ENCODE measurements around the gene BRPF1.
A peak's percentile ranks its signal among the peaks of the same experiment; 100 is the strongest.

BRPF1 gene, protein sequence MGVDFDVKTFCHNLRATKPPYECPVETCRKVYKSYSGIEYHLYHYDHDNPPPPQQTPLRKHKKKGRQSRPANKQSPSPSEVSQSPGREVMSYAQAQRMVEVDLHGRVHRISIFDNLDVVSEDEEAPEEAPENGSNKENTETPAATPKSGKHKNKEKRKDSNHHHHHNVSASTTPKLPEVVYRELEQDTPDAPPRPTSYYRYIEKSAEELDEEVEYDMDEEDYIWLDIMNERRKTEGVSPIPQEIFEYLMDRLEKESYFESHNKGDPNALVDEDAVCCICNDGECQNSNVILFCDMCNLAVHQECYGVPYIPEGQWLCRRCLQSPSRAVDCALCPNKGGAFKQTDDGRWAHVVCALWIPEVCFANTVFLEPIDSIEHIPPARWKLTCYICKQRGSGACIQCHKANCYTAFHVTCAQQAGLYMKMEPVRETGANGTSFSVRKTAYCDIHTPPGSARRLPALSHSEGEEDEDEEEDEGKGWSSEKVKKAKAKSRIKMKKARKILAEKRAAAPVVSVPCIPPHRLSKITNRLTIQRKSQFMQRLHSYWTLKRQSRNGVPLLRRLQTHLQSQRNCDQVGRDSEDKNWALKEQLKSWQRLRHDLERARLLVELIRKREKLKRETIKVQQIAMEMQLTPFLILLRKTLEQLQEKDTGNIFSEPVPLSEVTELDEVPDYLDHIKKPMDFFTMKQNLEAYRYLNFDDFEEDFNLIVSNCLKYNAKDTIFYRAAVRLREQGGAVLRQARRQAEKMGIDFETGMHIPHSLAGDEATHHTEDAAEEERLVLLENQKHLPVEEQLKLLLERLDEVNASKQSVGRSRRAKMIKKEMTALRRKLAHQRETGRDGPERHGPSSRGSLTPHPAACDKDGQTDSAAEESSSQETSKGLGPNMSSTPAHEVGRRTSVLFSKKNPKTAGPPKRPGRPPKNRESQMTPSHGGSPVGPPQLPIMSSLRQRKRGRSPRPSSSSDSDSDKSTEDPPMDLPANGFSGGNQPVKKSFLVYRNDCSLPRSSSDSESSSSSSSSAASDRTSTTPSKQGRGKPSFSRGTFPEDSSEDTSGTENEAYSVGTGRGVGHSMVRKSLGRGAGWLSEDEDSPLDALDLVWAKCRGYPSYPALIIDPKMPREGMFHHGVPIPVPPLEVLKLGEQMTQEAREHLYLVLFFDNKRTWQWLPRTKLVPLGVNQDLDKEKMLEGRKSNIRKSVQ (N-terminal part only)

DNA sequence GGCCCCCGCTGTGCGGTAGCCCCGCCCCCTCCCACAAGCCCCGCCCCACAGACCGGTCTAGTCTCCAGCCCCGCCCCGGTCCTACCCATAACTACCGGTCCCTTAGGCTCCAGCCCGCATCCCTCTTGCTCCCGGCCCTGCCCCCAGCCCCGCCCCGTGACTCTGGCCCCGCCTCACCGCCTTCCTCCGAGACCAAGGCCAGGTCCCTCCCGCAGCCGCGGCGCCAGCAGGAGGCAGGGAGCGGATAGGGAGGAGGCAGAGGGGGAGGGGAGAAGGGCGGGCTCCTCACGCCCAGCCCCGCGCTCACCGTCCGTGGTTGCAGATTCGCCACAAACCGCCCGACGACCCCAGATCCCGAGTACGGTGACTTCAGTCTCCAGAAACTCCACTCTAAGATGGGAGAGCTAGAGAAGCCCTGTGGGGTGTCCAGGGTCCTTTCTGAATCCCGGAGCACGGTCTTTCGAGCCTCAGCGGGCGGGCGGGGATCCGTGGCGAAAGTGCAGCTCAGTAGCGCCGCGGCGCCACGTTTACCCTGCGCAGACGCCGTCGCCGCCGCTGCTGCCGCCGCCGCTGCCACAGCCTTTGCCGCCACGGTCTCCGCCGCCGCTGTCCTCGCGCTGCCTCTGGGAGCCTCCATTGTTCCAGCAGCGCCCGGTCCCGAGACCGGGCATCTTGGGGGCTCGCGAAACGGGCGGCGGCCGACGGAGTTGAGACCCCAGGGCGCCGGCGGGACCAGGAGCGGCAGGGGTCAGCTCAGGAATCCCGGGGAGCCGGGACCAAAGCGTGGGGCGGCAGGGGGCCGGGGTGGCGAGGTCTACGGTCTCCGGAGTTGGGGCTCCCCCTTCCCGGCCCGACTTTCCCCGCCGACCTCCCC lies at the start of gene BRPF1:
BRPF1 (plus strand) TSS at position 530 of the 874 bp plus-strand sequence. CDS start 2,406 bp downstream, outside the sequence.
- DNase-seq (ENCODE audit: low read depth in 2 of 2, low spot score in 1 of 2): peak; percentile 98 to 100

DNA sequence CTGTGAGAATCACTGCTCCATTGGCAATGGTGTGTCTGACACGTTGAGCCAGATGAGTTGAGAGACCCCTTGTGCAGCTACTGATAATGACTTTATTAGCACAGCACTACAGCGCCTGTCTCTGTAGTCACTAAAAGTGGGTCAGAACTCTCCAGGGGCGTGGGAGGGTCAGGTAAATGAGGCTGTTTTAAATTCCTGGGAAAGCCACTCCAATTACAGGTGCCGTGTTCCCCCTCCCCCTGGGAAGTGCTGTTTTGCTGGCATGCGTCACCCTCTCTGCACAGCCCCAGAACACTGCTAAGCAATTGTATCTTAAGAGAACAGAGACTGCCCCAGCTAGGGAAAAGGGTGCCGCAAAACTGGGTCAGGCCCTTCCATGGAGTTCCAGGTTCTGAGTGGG lies 49.4 kb upstream of the BRPF1 start:
- DNase-seq (ENCODE audit: low read depth in 2 of 2, low spot score in 1 of 2): no peak

DNA sequence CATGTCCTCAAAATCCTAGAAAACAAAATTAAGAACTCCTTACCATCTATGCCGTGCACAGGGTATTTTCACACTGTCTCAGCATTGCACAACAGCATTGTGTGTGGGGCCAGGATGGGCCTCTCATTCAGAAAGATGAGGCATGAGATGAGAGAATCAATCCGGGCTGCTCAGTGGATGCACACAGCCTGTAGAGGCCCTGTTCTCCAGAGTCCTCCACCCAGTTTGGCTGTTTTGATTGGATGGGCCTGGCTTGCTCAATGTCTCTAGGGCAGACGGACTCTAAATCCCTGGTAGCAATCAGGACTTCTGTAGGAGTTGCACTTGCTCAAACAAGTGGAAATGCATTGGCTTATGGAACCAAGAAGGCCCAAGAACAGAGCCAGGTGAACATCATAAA lies 48.1 kb upstream of the BRPF1 start:
- no peak for DNase-seq (ENCODE audit: low read depth in 2 of 2, low spot score in 1 of 2)

DNA sequence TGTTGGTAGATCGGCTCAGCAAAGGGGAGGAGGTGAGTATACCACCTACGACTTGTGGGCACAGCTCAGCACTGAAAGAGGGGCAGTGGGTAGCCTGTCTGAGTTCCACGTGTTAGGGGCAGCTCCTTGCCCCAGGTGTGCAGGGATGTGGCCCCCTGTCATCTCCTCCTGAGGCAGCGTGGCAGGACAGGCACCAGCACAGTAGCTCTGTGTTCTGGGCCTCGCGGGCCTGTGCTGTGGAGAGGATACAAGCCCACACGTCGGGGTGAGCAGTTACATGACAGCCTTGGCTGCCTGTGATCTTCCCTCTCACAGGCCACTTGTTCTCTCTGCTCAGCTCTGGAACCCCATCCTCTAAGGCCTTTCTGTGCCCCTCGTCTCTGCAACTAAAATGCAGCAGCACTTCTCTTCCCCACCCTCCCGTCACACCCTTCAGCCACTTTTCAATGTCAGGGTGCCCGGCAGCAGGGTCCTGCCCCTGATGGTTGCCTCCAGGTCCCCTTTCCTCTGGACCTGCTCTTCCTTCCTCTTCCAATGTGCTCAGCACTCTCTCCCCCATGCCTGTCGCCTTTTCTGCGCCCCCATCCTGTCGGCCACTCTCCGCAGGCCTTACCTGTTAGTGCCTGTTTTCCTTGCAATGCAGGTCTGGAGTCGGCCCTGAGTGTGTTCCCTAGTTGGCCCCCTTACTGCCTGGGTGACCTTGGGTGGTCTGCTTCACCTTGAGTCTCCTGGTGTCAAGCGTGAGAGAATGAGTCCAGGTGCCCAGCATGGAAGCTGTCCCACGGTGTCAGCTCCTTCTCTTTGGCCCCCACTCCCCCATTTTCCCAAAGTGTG lies 46.1 kb upstream of the BRPF1 start:
- no peak for DNase-seq (ENCODE audit: low read depth in 2 of 2, low spot score in 1 of 2)

DNA sequence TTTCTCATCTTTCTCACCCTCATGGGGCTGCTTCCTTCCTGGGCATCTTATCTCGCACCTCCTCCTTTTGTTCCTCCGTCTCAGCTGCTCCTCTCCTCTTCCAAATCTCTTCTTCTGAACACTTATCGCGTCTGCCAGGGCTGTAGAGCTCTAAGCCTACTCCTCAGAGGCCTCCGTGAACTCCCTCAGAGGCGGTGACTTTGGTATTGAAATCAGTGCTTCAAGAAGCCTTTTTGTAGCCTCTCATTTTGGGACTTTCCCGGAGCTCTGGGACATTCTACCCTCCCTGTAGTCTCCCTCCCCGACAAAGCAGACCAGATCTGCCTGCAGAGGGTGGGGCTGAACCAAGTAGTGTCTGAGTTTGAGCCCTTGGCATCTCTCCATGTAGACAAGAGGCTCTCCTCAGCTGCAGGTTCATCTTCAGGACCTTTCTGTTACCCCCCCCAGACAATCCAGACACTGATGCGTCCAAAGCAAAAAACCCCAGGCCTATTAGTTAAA lies 45.4 kb upstream of the BRPF1 start:
- DNase-seq (ENCODE audit: low read depth in 2 of 2, low spot score in 1 of 2): no peak

DNA sequence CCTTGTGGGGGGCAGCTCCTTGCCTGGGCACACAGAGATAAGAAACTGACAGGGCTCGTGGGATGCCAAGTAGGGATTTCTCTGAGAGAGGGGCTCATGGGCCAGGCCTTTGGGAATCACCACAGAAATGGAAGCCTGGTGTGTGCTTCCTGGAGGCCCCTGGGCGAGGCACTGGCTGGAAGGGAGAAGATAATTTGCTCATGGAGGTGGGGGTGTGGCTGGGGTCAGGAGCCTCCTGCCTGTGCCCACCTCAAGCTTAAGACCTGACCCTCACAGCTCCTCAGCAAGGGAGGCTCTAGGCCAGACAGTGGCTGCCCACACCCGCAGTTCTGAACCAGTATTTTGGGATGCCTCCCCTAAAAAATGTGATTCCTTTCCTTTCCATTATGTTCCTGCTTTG lies 44.8 kb upstream of the BRPF1 start:
- no peak for DNase-seq (ENCODE audit: low read depth in 2 of 2, low spot score in 1 of 2)

DNA sequence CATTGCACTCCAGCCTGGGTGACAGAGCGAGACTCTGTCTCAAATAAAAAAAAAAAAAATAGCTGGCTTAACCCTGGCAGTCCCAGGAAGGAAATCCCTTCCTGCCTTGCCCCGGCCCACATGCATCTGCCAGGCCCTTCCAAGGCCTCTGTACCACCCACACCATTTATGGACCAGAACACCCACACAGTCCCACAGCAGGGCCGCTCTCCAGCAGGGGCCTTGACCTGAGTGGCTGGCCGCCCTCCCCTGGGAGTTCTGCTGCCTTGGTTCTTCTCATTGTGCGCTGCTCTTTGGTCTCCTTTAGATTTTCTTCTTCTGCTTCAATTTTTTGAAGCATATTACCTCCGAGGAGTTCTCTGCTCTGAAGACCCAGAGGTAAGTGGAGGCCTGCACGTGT lies 44.0 kb upstream of the BRPF1 start:
- no peak for DNase-seq (ENCODE audit: low read depth in 2 of 2, low spot score in 1 of 2)

DNA sequence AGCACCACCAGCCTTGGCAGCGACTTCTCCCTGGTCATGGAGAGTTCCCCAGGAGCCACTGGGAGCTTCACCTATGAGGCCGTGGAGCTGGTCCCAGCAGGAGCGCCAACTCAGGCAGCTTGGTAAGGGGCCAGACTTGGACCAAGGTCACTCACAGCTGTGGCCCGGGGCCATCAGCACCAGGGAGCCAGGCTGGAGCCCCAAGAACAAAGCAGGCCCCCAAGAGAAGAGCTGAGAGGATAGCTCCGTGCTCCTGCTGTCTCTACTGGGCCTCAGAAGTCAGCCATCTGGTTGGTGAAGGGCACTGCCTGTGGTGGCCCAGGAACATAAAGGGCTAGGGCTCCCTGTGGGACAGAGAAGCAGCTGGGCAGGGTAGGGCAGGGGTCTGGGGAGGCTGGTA lies 42.6 kb upstream of the BRPF1 start:
- no peak for DNase-seq (ENCODE audit: low read depth in 2 of 2, low spot score in 1 of 2)

DNA sequence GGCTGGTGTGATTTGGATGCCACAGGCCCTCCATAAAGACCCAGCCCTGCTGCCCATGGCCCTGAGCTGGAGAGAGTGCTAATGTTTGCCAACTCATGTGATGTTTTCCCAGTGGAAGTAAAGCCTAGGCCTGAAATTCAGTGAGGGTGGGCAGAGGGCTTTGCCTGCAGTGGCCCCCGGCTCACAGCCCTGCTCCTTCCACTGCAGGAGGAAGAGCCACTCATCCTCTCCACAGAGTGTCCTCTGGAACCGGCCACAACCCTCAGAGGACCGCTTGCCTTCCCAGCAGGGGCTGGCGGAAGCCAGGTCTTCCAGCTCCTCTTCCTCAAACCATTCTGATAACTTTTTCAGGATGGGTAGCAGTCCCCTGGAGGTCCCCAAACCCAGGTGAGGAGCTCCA lies 41.8 kb upstream of the BRPF1 start:
- no peak for DNase-seq (ENCODE audit: low read depth in 2 of 2, low spot score in 1 of 2)

DNA sequence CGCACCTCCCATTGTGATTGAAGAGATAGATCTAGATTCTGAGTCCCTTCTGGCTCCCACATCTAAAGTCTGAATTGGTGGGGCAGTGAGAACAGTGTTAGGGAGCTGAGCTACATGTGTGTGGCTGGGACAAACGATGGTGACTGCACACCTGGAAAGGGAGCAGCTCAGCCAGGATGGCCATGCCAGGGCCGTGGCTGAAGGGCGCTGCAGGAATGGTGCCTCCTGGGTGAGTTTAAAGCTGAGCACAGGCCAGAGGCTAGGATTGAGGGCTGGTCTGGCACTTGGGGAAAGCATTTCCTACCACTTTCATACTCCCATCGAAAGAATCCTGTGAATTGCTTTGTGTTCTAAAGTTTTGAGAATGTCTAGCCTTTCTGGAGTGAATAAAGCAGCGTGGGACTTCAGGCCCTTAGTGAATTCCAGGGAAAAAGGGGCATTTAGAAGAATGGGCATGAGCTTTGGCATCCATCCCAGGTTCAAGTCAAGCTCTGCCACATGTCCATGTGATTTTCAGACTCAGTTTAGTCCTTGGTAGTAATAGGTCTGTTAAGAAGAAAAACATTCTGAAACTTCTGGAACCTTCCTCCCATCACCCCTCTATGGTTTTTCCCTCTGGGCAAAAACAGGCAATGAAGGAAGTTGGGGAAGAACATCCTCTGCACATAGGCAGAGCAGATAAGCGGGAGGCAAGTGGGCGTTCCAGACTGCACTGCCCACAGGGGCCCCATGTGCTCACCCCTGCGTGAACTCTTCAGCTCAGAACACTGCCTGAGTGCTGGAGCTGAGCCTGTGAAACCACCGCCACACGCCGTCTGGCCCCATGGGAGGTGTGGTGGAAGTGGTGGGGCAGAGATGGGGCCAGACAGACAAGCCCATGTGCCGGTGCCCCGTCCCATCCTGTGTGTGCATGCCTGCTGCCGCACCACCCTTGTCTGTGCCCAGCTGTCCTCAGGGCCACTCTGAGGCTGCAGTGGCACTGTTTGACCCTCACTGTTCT lies 40.8 kb upstream of the BRPF1 start:
- no peak for DNase-seq (ENCODE audit: low read depth in 2 of 2, low spot score in 1 of 2)

DNA sequence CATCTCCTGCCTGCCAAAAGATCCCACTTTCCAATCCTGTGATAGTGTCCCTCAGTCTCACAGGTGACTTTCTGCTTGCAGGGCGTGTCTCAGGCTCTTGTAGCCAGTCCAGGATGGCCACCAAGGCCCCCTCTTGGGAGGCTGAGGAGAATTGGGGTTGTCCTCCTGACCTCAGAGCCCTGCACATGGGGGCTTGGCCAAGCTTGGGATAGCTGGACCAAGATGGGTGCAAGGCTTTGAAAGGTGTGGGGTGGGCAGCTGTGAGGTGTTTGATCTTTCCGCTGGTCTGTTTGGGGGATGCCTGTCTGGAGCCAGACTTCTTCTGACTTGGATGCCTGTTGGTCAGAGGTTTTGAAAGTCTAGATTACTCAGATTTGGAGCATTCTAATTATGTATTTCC lies 39.9 kb upstream of the BRPF1 start:
- no peak for DNase-seq (ENCODE audit: low read depth in 2 of 2, low spot score in 1 of 2)

DNA sequence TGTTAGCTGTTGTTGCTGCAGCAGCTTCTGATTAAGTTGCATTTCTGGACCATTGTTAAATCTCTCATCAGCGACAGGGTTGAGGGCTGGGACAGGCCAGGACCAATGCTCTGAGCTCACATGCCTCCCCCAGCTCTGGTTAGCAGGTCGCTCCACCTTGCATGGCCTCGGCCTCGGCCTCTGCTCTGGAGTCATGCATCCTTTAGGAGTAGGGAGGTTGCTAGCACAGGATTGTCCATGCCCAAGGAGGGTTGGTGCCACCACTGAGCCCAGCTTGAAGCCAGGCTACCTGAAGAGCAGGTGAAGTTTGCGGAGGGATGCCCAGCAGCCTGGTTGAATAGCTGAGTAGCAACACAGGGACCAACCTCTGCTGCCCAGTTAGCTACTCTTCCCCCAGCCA lies 39.1 kb upstream of the BRPF1 start:
- no peak for DNase-seq (ENCODE audit: low read depth in 2 of 2, low spot score in 1 of 2)

DNA sequence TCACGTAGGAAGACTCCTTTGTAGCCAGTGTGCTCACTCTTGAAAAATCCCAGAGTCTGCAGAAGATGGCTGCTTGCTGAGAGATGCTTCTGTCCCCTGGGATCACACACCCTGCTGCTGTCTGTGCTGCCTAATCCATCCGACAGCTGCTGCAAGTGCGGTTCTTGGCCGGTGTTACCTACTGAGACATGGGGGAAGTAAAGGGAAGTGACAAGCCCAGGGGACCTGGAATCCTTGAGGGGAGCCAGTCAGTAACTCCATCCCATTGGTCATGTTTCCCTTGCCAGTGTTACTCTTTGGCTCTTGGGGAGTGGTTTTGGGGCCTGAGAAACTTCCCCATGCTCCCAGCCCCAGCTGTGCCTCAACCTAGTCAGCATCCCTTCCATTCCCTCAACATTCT lies 36.2 kb upstream of the BRPF1 start:
- no peak for DNase-seq (ENCODE audit: low read depth in 2 of 2, low spot score in 1 of 2)

DNA sequence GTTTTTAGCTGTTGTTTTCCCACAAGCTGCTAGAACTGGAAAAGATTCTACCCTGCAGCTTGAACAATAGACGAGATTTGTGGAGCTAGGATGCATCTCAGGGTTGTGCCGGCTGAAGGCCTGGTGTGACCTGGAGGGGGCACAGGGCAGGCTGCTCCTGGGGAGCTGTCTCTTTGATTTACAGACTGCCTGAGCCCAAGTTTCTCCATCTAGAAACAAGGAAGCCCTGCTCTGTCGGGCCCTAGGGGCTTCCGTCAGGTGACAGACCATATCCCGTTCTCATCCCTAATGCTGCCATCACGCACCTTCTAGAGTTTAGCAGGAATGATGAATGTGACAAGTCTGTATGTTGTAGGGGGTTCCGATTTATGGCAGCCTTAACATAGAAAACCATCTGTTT lies 35.8 kb upstream of the BRPF1 start:
- DNase-seq (ENCODE audit: low read depth in 2 of 2, low spot score in 1 of 2): no peak

DNA sequence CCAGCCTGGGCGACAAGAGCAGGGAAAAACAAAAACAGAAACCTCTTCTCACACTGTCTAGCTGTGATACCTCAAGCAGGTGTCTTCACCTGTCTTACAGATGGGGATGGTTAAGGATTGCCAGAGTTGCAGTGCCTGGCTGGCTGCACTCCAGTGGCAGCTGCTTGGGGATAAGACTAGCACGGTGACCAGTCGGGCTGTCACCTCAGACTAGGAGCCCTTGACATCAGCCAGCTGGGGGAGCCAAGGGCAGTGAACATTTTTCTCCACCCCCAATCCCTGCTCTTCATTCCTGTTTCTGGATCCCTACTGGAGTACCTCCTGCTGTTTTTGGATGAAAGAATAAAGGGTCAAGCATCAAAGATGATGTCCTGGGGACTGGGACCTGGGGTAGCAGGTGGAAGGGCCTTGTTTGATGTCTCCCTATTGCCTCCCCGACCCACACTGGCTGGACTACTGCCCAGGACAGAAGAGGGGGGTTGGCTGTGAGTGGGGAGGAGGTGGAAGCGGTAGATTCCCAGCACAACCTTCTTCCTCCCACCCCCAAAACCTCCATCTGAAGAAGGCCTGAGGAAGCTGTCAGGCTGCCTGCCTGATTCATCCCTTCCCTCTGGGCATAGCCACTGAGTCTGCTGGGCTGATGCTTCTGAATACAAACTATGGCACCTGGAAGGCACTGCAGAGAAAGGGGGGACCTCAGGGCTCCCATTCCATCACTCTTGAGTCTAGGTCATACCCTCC lies 34.9 kb upstream of the BRPF1 start:
- no peak for DNase-seq (ENCODE audit: low read depth in 2 of 2, low spot score in 1 of 2)

DNA sequence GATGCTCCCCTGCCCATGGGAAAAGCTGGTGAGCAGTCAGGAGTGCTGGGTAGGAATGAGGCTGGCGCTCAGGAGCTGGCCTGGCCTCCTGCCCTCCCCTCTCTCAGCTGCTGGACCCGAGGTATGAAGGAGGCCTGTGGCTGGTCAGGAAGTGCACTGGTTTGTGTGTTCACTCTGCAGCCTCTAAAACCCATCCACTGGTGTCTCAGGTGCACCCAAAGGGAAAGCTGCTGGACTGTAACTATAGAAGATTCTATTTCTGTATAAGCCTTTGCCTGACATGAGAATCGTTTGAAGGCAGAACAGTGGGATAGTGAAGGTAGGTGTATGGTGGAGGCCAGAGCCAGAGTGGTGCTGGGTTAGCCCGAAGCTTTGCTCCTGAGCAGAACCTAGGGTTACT lies 33.6 kb upstream of the BRPF1 start:
- no peak for DNase-seq (ENCODE audit: low read depth in 2 of 2, low spot score in 1 of 2)

DNA sequence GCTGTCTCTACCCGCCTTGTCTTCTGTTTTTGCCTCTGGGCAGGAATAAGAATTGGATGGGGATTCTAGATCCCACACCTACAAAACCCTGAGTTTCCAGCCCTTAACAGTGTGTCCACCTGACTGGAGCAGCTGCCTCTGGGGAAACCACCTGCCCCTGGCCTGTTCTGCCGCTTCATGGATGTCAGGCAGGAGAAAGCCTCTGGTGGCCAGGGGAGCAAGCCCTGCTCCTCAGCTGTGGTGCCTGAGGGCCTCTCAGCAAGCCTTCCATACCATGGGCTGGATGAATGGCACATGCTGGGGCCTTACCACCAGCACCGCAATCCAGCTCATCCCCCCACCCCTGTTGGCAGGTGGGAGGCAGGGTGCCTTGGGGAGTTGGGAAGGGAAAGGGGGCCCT lies 33.2 kb upstream of the BRPF1 start:
- no peak for DNase-seq (ENCODE audit: low read depth in 2 of 2, low spot score in 1 of 2)

DNA sequence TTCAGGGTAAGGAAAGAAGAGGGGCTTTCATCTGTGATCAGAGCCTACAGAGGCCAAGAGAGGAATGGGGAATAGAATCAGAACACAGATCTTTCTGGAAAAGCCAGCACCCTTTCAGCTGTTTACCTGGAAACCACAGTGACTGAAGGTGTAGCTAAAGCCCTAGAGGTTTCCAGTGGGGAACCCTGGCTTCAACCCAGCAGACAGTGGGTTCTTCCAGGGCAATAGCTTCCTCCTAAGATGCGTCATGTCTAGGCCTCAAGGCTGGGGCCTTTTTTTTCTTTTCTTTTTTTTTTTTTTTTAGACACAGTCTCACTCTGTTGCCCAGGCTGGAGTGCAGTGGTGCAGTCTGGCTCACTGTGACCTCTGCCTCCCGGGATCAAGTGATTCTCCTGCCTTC lies 31.0 kb upstream of the BRPF1 start:
- no peak for DNase-seq (ENCODE audit: low read depth in 2 of 2, low spot score in 1 of 2)

All from stimulated activated CD8-positive, alpha-beta memory T cell treated with anti-CD3 and anti-CD28 coated beads, Interleukin-4, amount 100 ng/mL, for 4 hours (primary cell).